ENCODE data around the gene NKX1-2. TPM values are rescaled to one million over a fixed set of nuclear protein-coding genes. Genes with fewer than 3 reads are reported as not detected.

Gene NKX1-2
- total RNA-seq, 2 donors from 2014 or later: 0.07 TPM; not detected in 1

- peak; percentile 97 for DNase-seq
- intact Hi-C loops (cut with DNase I): no loop called here
- Histone ChIP-seq H3K27me3 (no peaks in the 10 kb centered on the region), H3K36me3 (no peaks in the 10 kb centered on the region), H3K27ac (peak within 1 kb of the TSS; percentile 85), H3K9ac (ENCODE audit: low read depth in 2 of 2, low read length in 2 of 2) (peak within 1 kb of the TSS; percentile 76 to 84), H3K4me3 (peak within 1 kb of the TSS; percentile 95), H3K9me3 (no peaks in the 10 kb centered on the region), H3K4me1 (peaks cover 10% of the 10 kb centered on the region)
- TF ChIP-seq CTCF (IDR thresholded peaks at IDR 0.05): no peak
These were observed 30.9 kb downstream of the NKX1-2 start, which contains the start of gene OAT for GRCh38 chr10:124418726-124419501. OAT (minus strand) TSS chr10:124418923; CDS start chr10:124412171, 6,752 bp downstream.

GRCh38 chr10:124417895-124418725, 31.7 kb downstream of the NKX1-2 start:
- peaks cover 10% of the 10 kb centered on the region for H3K4me1 ChIP-seq
- H3K9ac ChIP-seq (ENCODE audit: low read depth in 2 of 2, low read length in 2 of 2): peak overlapping the region; percentile 76 to 84
- peak overlapping the region; percentile 85 for H3K27ac ChIP-seq
- H3K36me3 ChIP-seq: no peaks in the 10 kb centered on the region
- intact Hi-C loops (cut with DNase I): no loop called here
- no peak for TF ChIP-seq CTCF (IDR thresholded peaks at IDR 0.05)
- H3K4me3 ChIP-seq: peak overlapping the region; percentile 95
- no peaks in the 10 kb centered on the region for H3K27me3 ChIP-seq
- H3K9me3 ChIP-seq: no peaks in the 10 kb centered on the region
- peak; percentile 59 for DNase-seq

DNA sequence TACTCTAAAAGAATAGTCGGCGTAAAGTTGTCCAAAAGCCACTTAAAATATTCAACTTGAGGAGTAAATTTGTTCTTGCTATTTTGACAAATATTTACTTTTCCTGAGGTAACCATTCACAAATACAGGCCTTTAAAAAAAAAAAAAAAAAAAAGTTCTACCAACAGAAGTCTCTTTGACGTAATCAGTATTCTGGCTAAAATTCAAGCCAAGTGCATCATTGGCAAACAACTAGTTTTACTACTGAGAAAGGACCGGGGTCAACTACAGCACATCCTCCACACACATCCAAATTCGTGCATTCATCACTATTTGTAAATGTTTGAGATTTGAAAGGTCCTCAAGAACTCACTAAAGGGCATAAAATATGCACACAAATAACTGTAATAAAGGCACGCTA, 33.1 kb downstream of the NKX1-2 start:
- DNase-seq: no peak
- peaks cover 10% of the 10 kb centered on the region for H3K4me1 ChIP-seq
- TF ChIP-seq CTCF (IDR thresholded peaks at IDR 0.05): no peak
- no peak overlapping the region for H3K9ac ChIP-seq (ENCODE audit: low read depth in 2 of 2, low read length in 2 of 2)
- H3K4me3 ChIP-seq: no peak overlapping the region
- H3K27ac ChIP-seq: no peak overlapping the region
- H3K9me3 ChIP-seq: no peaks in the 10 kb centered on the region
- intact Hi-C loops (cut with DNase I): no loop called here
- H3K27me3 ChIP-seq: no peaks in the 10 kb centered on the region
- no peaks in the 10 kb centered on the region for H3K36me3 ChIP-seq

GRCh38 chr10:124415210-124415609, 34.6 kb downstream of the NKX1-2 start:
- DNase-seq: no peak
- Histone ChIP-seq H3K9me3 (no peaks in the 10 kb centered on the region), H3K9ac (ENCODE audit: low read depth in 2 of 2, low read length in 2 of 2) (no peak overlapping the region), H3K36me3 (no peaks in the 10 kb centered on the region), H3K4me3 (no peak overlapping the region), H3K4me1 (peaks cover 8% of the 10 kb centered on the region), H3K27ac (no peak overlapping the region), H3K27me3 (no peaks in the 10 kb centered on the region)
- no peak for TF ChIP-seq CTCF (IDR thresholded peaks at IDR 0.05)
- intact Hi-C loops (cut with DNase I): no loop called here

DNA sequence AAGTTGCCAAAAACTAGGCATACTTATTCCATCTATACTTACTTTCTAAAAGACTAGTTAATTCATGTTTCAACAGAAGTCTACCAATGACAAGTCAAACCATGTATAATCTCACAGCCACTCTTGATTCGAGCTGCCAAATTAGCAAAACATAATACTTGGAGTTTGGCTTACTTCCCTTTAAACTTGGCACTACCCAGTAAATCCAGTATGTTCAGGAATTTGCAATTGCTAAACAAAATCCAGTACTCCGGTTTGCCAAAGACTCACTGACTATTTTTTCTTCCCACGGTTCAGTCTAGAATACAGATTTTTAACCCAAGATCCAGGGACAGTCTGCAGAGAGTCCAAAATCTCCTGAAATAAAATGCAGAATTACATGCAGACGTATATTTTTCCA, 35.8 kb downstream of the NKX1-2 start:
- DNase-seq: no peak
- no peaks in the 10 kb centered on the region for H3K36me3 ChIP-seq
- H3K27ac ChIP-seq: no peak overlapping the region
- H3K27me3 ChIP-seq: no peaks in the 10 kb centered on the region
- no peak overlapping the region for H3K4me3 ChIP-seq
- H3K9me3 ChIP-seq: no peaks in the 10 kb centered on the region
- intact Hi-C loops (cut with DNase I): no loop called here
- no peak for TF ChIP-seq CTCF (IDR thresholded peaks at IDR 0.05)
- peaks cover 7% of the 10 kb centered on the region for H3K4me1 ChIP-seq
- no peak overlapping the region for H3K9ac ChIP-seq (ENCODE audit: low read depth in 2 of 2, low read length in 2 of 2)
